NT2/D1 (cell line): ENCODE data around the gene RSU1.
"Not testable (repeated sequence)": the region's sequence is repeated elsewhere in the genome, so short reads cannot be mapped to it uniquely, and the experiment has no call there.

Source experiments
- DNase-seq: peaks from one replicate; pipeline ENCODE4 v3.0.0-alpha.2; 2011; ENCODE audit warnings: low read depth, low spot score
- H3K27me3 ChIP-seq: 2 replicates; pipeline ENCODE4 v1.6.0; 2011; ENCODE audit warnings: mild to moderate bottlenecking; ENCODE audit not compliant: insufficient read length, insufficient read depth
- H3K36me3 ChIP-seq: 2 replicates; pipeline ENCODE4 v1.6.1; 2011; ENCODE audit warnings: mild to moderate bottlenecking, low read length, mixed read lengths; ENCODE audit not compliant: insufficient read depth, insufficient read length
- H3K4me1 ChIP-seq: 2 replicates; pipeline ENCODE4 v1.5.1; 2011; ENCODE audit not compliant: insufficient read depth, insufficient read length
- H3K4me3 ChIP-seq: 2 replicates; pipeline ENCODE4 v1.5.1; 2011; ENCODE audit warnings: low read depth; ENCODE audit not compliant: insufficient read length
- H3K9ac ChIP-seq: 2 replicates; pipeline ENCODE4 v1.6.0; 2011; ENCODE audit warnings: low read depth; ENCODE audit not compliant: insufficient read length
- H3K9me3 ChIP-seq: 2 replicates; pipeline ENCODE4 v1.5.1; 2011; ENCODE audit warnings: mild to moderate bottlenecking, low read length; ENCODE audit not compliant: insufficient read depth
- SUZ12 ChIP-seq: IDR thresholded peaks from 2 replicates; pipeline ENCODE4 v1.6.1; 2011; ENCODE audit not compliant: insufficient read length, insufficient read depth; ENCODE audit errors: extremely low read depth
- YY1 ChIP-seq: IDR thresholded peaks from 2 replicates; pipeline ENCODE4 v1.6.1; 2011; ENCODE audit not compliant: insufficient read length, insufficient read depth
- ZNF274 ChIP-seq: IDR thresholded peaks from 2 replicates; pipeline ENCODE4 v1.6.1; 2011; ENCODE audit warnings: mild to moderate bottlenecking, low read depth, low read length

RSU1 gene

GRCh38 chr10:16770141-16770540 is 47.1 kb downstream of the RSU1 start:
- H3K9me3 ChIP-seq: no peaks in the 10 kb centered on the region
- no peak overlapping the region for H3K4me3 ChIP-seq
- no peaks in the 10 kb centered on the region for H3K4me1 ChIP-seq
- no peak overlapping the region for H3K9ac ChIP-seq
- DNase-seq: no peak
- peaks cover 4% of the 10 kb centered on the region for H3K36me3 ChIP-seq
- TF ChIP-seq YY1 (no peak), SUZ12 (no peak), ZNF274 (no peak)
- H3K27me3 ChIP-seq: no peaks in the 10 kb centered on the region

GRCh38 chr10:16769331-16769730 is 47.9 kb downstream of the RSU1 start:
- H3K27me3 ChIP-seq: no peaks in the 10 kb centered on the region
- no peaks in the 10 kb centered on the region for H3K4me1 ChIP-seq
- H3K9me3 ChIP-seq: no peaks in the 10 kb centered on the region
- no peak for TF ChIP-seq YY1
- TF ChIP-seq SUZ12: no peak
- no peak for TF ChIP-seq ZNF274
- H3K36me3 ChIP-seq: peaks cover 5% of the 10 kb centered on the region
- H3K9ac ChIP-seq: no peak overlapping the region
- H3K4me3 ChIP-seq: no peak overlapping the region
- no peak for DNase-seq

GRCh38 chr10:16768702-16769101 is 48.5 kb downstream of the RSU1 start:
- TF ChIP-seq YY1: no peak
- TF ChIP-seq ZNF274: no peak
- no peak for TF ChIP-seq SUZ12
- H3K36me3 ChIP-seq: peaks cover 9% of the 10 kb centered on the region

GRCh38 chr10:16765509-16766375 is 51.5 kb downstream of the RSU1 start:
- TF ChIP-seq YY1 (no peak), ZNF274 (no peak), SUZ12 (no peak)
- H3K9ac ChIP-seq: no peak overlapping the region
- H3K27me3 ChIP-seq: no peaks in the 10 kb centered on the region
- no peak for DNase-seq
- no peak overlapping the region for H3K4me3 ChIP-seq
- H3K4me1 ChIP-seq: no peaks in the 10 kb centered on the region
- H3K36me3 ChIP-seq: peaks cover 22% of the 10 kb centered on the region
- H3K9me3 ChIP-seq: no peaks in the 10 kb centered on the region

More at GRCh38 chr10:16768702-16769101, 48.5 kb downstream of the RSU1 start:
- no peaks in the 10 kb centered on the region for H3K9me3 ChIP-seq
- no peak overlapping the region for H3K9ac ChIP-seq
- no peaks in the 10 kb centered on the region for H3K4me1 ChIP-seq
- no peak overlapping the region for H3K4me3 ChIP-seq
- no peak for DNase-seq
- no peaks in the 10 kb centered on the region for H3K27me3 ChIP-seq

GRCh38 chr10:16761300-16761699 is 55.9 kb downstream of the RSU1 start:
- Histone ChIP-seq H3K4me3 (no peak overlapping the region), H3K36me3 (peaks cover 24% of the 10 kb centered on the region), H3K9ac (no peak overlapping the region), H3K27me3 (no peaks in the 10 kb centered on the region), H3K9me3 (no peaks in the 10 kb centered on the region), H3K4me1 (no peaks in the 10 kb centered on the region)
- DNase-seq: no peak
- TF ChIP-seq SUZ12 (no peak), YY1 (no peak), ZNF274 (no peak)

GRCh38 chr10:16756561-16757221 is 60.5 kb downstream of the RSU1 start:
- Histone ChIP-seq H3K4me3 (no peak overlapping the region), H3K9ac (no peak overlapping the region), H3K27me3 (no peaks in the 10 kb centered on the region), H3K36me3 (peaks cover 19% of the 10 kb centered on the region), H3K4me1 (no peaks in the 10 kb centered on the region), H3K9me3 (no peaks in the 10 kb centered on the region)
- DNase-seq: no peak
- TF ChIP-seq SUZ12 (no peak), YY1 (no peak), ZNF274 (no peak)

GRCh38 chr10:16754765-16755164 is 62.5 kb downstream of the RSU1 start:
- Histone ChIP-seq H3K36me3 (peaks cover 31% of the 10 kb centered on the region), H3K9me3 (no peaks in the 10 kb centered on the region), H3K4me1 (no peaks in the 10 kb centered on the region), H3K9ac (no peak overlapping the region), H3K4me3 (no peak overlapping the region), H3K27me3 (no peaks in the 10 kb centered on the region)
- TF ChIP-seq YY1 (no peak), ZNF274 (no peak), SUZ12 (no peak)
- no peak for DNase-seq

GRCh38 chr10:16752849-16753248 is 64.4 kb downstream of the RSU1 start:
- H3K9me3 ChIP-seq, H3K27me3 ChIP-seq, H3K4me3 ChIP-seq, H3K9ac ChIP-seq, H3K4me1 ChIP-seq, DNase-seq: not testable (repeated sequence)
- peaks cover 35% of the 10 kb centered on the region for H3K36me3 ChIP-seq
